Lower lobe of right lung (tissue), 2 donors: ENCODE data around the gene KISS1. TPM values are rescaled to one million over a fixed set of nuclear protein-coding genes. Genes with fewer than 3 reads are reported as not detected.

Experiments used
- ATAC-seq, 2 donors: fragments of 200-7000 bp; cut with Tn5 transposase; one replicate each; pipeline ENCODE4 v1.9.1; 2020 to 2022; ENCODE audit warnings: mild to moderate bottlenecking in 2 of 2, moderate library complexity in 2 of 2
- DNase-seq: peaks from one replicate; pipeline ENCODE4 v3.0.0-alpha.2; 2020
- H3K27ac ChIP-seq: fragments of 200-600 bp; one replicate; pipeline ENCODE4 v1.8.0; 2022
- H3K27me3 ChIP-seq: fragments of 200-600 bp; one replicate; pipeline ENCODE4 v1.8.0; 2022; ENCODE audit warnings: low read depth
- H3K36me3 ChIP-seq: fragments of 200-600 bp; one replicate; pipeline ENCODE4 v1.8.0; 2022; ENCODE audit warnings: mild to moderate bottlenecking
- H3K4me1 ChIP-seq: fragments of 200-600 bp; one replicate; pipeline ENCODE4 v1.8.0; 2022
- H3K4me3 ChIP-seq: fragments of 200-600 bp; one replicate; pipeline ENCODE4 v1.8.0; 2022; ENCODE audit warnings: mild to moderate bottlenecking
- H3K9me3 ChIP-seq: fragments of 200-600 bp; one replicate; pipeline ENCODE4 v1.8.0; 2022
- intact Hi-C: fragments of 100-400 bp; cut with DNase I; formaldehyde crosslinking; loops from one replicate; pipeline ENCODE4 v1.11.0; 2022
- total RNA-seq: library from RNA; stranded (reverse); fragmentation: NEBNext Ultra II Directional; extraction: Animal tissue kit (Norgen Biotek cat#: 25700); gene quantifications from one replicate; pipeline ENCODE4 v1.2.1, GENCODE V29; 2021
- TF ChIP-seq, protein P1 (sequence below): fragments of 200-600 bp; IDR thresholded peaks from one replicate; pipeline ENCODE4 v1.8.0; 2022; ENCODE audit warnings: antibody characterized with exemption, mild to moderate bottlenecking
- donor health status: DM: no; HTN: yes; CAD: no; lungs with severe emphysema.

The KISS1 gene
- total RNA-seq, 1 donor from 2014 or later: not detected

DNA sequence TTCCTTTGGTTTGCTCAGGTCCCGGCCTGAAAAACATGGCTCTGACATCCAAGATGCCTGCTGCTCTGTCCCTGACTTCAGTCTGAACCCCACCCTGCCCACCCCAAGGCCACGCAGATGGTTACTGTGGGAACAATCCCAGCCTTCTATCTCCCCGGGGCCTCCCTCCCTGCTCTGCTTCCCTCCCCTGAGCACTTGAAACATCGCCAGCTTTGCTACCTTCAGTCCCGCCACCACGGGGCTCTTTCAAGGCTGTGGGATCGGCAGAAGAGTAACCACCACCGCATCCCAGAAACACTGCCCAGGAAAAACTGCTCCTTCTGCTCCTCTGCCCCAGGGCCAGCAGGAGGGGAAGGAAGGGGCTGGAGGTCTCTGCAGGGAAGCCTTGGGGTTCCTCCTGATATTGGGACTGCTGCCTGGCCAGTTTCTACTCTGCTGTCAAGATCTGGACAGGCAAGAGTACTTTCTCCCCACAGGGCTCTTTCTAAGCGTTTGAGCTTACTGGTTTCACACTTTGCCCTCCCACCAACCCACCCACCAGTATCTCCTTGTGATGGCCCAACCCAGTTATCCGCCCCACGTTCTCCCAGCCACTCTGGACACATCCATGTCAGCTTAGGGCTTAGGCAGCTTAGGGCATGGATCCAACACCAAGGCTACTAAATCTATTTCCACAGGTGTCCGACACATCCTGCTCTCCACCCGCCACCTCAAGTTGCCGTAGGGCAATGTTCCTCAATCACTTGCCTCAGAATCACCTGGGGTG is 52.8 kb downstream of the KISS1 start:
- H3K4me3 ChIP-seq: no peak overlapping the region

DNA sequence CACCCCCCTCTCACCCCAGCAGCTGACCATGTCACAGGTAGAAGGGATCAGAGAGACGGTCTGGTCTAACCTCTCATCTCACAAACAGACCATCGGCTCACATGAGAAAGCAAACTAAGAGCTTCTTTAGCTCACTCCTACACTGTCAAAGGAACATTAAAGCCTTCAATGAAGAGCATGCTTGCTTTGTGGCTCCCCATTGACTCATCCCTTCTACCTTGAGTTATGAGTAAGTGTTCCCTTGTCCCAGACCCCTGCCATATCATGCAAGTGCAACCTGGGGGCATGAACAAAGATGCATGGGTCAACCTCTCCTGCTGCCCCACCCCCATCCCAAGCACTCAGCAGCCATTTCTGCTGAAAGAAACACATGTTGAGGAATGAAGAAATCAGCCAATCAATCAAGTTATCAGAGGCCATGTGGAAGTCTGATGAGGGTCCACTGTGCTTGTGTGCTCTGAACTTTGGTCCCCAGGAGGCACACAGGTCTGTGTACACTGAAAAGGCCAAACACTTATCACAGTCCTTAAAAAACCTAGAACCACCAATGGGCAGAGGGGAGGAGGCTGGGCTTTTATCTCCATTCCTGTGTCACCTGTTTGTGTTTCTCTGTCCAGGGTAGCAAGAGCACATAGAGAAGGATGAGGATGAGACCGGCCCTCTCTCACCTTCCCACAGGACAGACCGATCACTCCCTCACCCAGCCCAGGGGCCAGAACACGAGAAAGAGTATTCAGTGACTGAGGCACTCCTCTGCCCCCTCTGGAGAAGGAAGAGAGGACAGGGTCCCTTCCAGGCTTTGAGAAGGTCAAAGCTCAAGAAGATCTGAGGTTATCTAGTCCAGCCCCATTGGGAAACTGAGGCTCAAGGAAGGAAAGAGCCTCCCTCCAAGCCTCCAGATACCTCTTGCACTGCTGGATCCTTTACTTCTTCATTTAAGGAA is 54.0 kb downstream of the KISS1 start:
- ATAC-seq (no peak), DNase-seq (no peak)
- Histone ChIP-seq H3K27ac (no peak overlapping the region), H3K4me1 (no peaks in the 10 kb centered on the region), H3K27me3 (no peaks in the 10 kb centered on the region), H3K9me3 (no peaks in the 10 kb centered on the region), H3K4me3 (no peak overlapping the region), H3K36me3 (no peaks in the 10 kb centered on the region)
- TF ChIP-seq, protein P1, sequence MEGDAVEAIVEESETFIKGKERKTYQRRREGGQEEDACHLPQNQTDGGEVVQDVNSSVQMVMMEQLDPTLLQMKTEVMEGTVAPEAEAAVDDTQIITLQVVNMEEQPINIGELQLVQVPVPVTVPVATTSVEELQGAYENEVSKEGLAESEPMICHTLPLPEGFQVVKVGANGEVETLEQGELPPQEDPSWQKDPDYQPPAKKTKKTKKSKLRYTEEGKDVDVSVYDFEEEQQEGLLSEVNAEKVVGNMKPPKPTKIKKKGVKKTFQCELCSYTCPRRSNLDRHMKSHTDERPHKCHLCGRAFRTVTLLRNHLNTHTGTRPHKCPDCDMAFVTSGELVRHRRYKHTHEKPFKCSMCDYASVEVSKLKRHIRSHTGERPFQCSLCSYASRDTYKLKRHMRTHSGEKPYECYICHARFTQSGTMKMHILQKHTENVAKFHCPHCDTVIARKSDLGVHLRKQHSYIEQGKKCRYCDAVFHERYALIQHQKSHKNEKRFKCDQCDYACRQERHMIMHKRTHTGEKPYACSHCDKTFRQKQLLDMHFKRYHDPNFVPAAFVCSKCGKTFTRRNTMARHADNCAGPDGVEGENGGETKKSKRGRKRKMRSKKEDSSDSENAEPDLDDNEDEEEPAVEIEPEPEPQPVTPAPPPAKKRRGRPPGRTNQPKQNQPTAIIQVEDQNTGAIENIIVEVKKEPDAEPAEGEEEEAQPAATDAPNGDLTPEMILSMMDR: no peak
- intact Hi-C loops: no loop called here

More for the DNA sequence above, 52.8 kb downstream of the KISS1 start:
- Histone ChIP-seq H3K4me1 (no peaks in the 10 kb centered on the region), H3K36me3 (no peaks in the 10 kb centered on the region), H3K9me3 (no peaks in the 10 kb centered on the region), H3K27me3 (no peaks in the 10 kb centered on the region), H3K27ac (no peak overlapping the region)
- intact Hi-C loops: no loop called here
- no peak for ATAC-seq
- DNase-seq: no peak
- TF ChIP-seq, protein P1: no peak

DNA sequence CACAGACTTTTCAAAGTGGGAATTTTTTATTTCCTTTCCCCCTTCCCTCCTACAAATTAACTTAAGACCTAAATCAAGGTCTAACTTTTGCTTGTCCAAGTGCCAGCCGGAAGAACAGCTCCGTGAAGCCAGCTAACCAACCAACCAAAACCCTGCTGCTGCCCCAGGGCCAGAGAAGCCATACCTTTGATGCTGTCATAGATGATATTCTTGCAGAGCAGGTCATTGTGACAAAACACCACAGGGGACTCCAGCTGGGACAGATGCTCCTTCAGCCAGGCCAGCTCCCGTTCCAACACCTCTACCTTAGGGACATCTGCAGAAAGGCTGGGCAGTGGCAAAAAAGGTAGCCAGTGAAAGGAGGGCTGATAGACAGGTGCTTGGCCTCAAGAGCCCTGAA is 55.2 kb downstream of the KISS1 start:
- H3K9me3 ChIP-seq: no peaks in the 10 kb centered on the region
- H3K27me3 ChIP-seq: no peaks in the 10 kb centered on the region
- DNase-seq: no peak
- H3K4me1 ChIP-seq: no peaks in the 10 kb centered on the region
- H3K4me3 ChIP-seq: no peak overlapping the region
- no peak for ATAC-seq
- intact Hi-C loops: no loop called here
- H3K27ac ChIP-seq: no peak overlapping the region
- H3K36me3 ChIP-seq: no peaks in the 10 kb centered on the region
- TF ChIP-seq, protein P1: no peak

Other genes starting within 250 kb of the KISS1 start
- 57.8 TPM for gene SOX13, start 123.4 kb downstream of the KISS1 start, total RNA-seq
- 4.5 TPM for gene ETNK2, start 44.4 kb downstream of the KISS1 start, total RNA-seq
- 0.59 TPM for gene REN, start 30.2 kb downstream of the KISS1 start, total RNA-seq
- 11.9 TPM for gene GOLT1A, start 17.5 kb upstream of the KISS1 start, total RNA-seq
- 7.6 TPM for gene PLEKHA6, start 163.4 kb upstream of the KISS1 start, total RNA-seq
- gene PPP1R15B, start 215.3 kb upstream of the KISS1 start, total RNA-seq: 45.3 TPM